ENCODE results near the gene ERLEC1. TPM values are rescaled to one million over a fixed set of nuclear protein-coding genes. Genes with fewer than 3 reads are reported as not detected.

ERLEC1 gene
- total RNA-seq, 2 donors from 2014 or later, result 33.4 to 38.4 TPM

DNA sequence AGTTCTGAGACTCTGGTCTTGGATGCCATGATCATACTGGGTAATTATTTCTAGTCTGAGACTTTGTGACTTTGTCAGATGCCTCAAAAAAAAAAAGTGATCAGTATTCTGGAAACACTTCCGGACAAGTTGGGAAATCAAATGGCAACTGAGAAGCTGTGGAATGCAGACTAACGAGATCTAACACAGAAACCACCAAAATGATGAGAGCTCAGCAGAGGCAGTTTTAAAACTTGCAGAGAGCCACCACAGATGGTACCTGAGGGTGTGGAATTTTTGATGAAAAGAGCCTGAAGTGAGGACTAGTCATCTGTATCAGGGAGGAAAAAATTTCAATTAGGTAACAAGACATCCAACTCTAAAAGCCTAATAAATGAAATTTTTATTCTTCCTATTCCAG, 78.4 kb downstream of the ERLEC1 start:
- no peaks in the 10 kb centered on the region for H3K9me3 ChIP-seq (ENCODE audit: control insufficient read depth, low read length)
- TF ChIP-seq, protein P1, sequence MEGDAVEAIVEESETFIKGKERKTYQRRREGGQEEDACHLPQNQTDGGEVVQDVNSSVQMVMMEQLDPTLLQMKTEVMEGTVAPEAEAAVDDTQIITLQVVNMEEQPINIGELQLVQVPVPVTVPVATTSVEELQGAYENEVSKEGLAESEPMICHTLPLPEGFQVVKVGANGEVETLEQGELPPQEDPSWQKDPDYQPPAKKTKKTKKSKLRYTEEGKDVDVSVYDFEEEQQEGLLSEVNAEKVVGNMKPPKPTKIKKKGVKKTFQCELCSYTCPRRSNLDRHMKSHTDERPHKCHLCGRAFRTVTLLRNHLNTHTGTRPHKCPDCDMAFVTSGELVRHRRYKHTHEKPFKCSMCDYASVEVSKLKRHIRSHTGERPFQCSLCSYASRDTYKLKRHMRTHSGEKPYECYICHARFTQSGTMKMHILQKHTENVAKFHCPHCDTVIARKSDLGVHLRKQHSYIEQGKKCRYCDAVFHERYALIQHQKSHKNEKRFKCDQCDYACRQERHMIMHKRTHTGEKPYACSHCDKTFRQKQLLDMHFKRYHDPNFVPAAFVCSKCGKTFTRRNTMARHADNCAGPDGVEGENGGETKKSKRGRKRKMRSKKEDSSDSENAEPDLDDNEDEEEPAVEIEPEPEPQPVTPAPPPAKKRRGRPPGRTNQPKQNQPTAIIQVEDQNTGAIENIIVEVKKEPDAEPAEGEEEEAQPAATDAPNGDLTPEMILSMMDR (conservative IDR thresholded peaks at IDR 0.05), result no peak
- DNase-seq, result no peak
- H3K9me3 Mint-ChIP-seq, result no peaks in the 10 kb centered on the region
- no peak overlapping the region for H3K9ac ChIP-seq (ENCODE audit: extremely low read depth, low read length, poor library complexity, severe bottlenecking)
- H3K4me1 Mint-ChIP-seq, result no peaks in the 10 kb centered on the region
- H3K36me3 Mint-ChIP-seq (ENCODE audit: low read depth), result peaks cover 53% of the 10 kb centered on the region
- no peak overlapping the region for H3K27ac ChIP-seq (ENCODE audit: low read depth, low read length)
- no peaks in the 10 kb centered on the region for H3K27me3 ChIP-seq (ENCODE audit: control insufficient read depth, insufficient read depth, low read length, poor library complexity, severe bottlenecking)
- WGBS, 2 experiments (ENCODE audit: insufficient coverage in 1 of 2, insufficient read length in 1 of 2), result 98 to 100% methylated on average over 2 of the region's 2 CpGs
- peaks cover 93% of the 10 kb centered on the region for H3K36me3 ChIP-seq (ENCODE audit: control insufficient read depth, insufficient read depth, low read length)
- no peak overlapping the region for H3K27ac Mint-ChIP-seq
- H3K4me1 ChIP-seq (ENCODE audit: control insufficient read depth, insufficient read depth, low read length), result no peaks in the 10 kb centered on the region
- H3K4me3 ChIP-seq (ENCODE audit: low read length), result no peak overlapping the region
- H3K27me3 Mint-ChIP-seq (ENCODE audit: insufficient read depth), result no peaks in the 10 kb centered on the region
- no peak overlapping the region for H3K4me3 Mint-ChIP-seq

DNA sequence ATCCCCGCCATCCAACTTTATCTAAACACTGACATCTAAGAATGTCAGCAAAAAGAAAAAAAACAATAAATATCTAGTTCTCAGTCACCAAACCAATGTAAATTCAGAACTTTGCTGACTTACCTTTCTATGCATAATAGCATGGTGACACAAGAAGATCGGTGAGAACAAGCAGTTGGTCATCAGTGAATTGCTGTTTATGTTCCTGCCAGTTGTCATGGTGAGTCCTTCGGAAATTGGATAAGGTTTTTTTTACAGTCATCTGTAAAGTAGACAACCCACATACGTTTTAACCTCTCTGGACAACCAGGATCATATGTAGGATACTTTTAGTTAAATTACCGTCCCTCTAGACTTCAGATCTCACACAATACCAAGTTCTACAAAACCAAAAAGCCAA, 79.1 kb downstream of the ERLEC1 start:
- 90 to 97% methylated on average over 2 to 5 of the region's 5 CpGs for WGBS, 2 experiments (ENCODE audit: insufficient coverage in 1 of 2, insufficient read length in 1 of 2)
- DNase-seq, result no peak
- H3K9me3 Mint-ChIP-seq, result no peaks in the 10 kb centered on the region
- H3K27me3 Mint-ChIP-seq (ENCODE audit: insufficient read depth), result no peaks in the 10 kb centered on the region
- no peak overlapping the region for H3K27ac Mint-ChIP-seq
- TF ChIP-seq, protein P1 (conservative IDR thresholded peaks at IDR 0.05), result no peak
- H3K4me3 Mint-ChIP-seq, result no peak overlapping the region
- no peaks in the 10 kb centered on the region for H3K4me1 ChIP-seq (ENCODE audit: control insufficient read depth, insufficient read depth, low read length)
- peaks cover 88% of the 10 kb centered on the region for H3K36me3 ChIP-seq (ENCODE audit: control insufficient read depth, insufficient read depth, low read length)
- H3K36me3 Mint-ChIP-seq (ENCODE audit: low read depth), result peaks cover 47% of the 10 kb centered on the region
- no peak overlapping the region for H3K9ac ChIP-seq (ENCODE audit: extremely low read depth, low read length, poor library complexity, severe bottlenecking)
- no peaks in the 10 kb centered on the region for H3K27me3 ChIP-seq (ENCODE audit: control insufficient read depth, insufficient read depth, low read length, poor library complexity, severe bottlenecking)
- H3K4me1 Mint-ChIP-seq, result no peaks in the 10 kb centered on the region
- H3K9me3 ChIP-seq (ENCODE audit: control insufficient read depth, low read length), result no peaks in the 10 kb centered on the region
- H3K27ac ChIP-seq (ENCODE audit: low read depth, low read length), result no peak overlapping the region
- no peak overlapping the region for H3K4me3 ChIP-seq (ENCODE audit: low read length)

DNA sequence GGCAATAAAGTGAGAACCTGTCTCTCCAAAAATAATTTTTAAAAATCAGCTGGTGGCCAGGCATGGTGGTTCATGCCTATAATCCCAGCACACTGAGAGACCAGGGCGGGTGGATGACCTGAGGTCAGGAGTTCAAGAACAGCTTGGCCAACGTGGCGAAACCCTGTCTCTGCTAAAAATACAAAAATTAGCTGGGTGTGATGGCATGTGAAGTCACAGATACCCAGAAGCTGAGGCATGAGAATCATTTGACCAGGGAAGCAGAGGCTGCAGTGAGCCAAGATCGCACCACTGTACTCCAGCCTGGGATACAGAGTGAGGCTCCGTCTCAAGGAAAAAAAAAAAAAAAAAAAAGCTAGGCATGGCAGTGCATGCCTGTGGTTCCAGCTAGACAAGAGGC, 80.3 kb downstream of the ERLEC1 start:
- Histone ChIP-seq H3K27ac (ENCODE audit: low read depth, low read length) (no peak overlapping the region), H3K36me3 (ENCODE audit: control insufficient read depth, insufficient read depth, low read length) (peaks cover 89% of the 10 kb centered on the region), H3K4me1 (ENCODE audit: control insufficient read depth, insufficient read depth, low read length) (no peaks in the 10 kb centered on the region), H3K9me3 (ENCODE audit: control insufficient read depth, low read length) (no peaks in the 10 kb centered on the region), H3K9ac (ENCODE audit: extremely low read depth, low read length, poor library complexity, severe bottlenecking) (no peak overlapping the region), H3K4me3 (ENCODE audit: low read length) (no peak overlapping the region), H3K27me3 (ENCODE audit: control insufficient read depth, insufficient read depth, low read length, poor library complexity, severe bottlenecking) (no peaks in the 10 kb centered on the region)
- no peaks in the 10 kb centered on the region for H3K9me3 Mint-ChIP-seq
- TF ChIP-seq, protein P1 (conservative IDR thresholded peaks at IDR 0.05), result no peak
- H3K4me3 Mint-ChIP-seq, result no peak overlapping the region
- no peaks in the 10 kb centered on the region for H3K27me3 Mint-ChIP-seq (ENCODE audit: insufficient read depth)
- no peak overlapping the region for H3K27ac Mint-ChIP-seq
- WGBS, 2 experiments (ENCODE audit: insufficient coverage in 1 of 2, insufficient read length in 1 of 2), result 92 to 98% methylated on average over 4 to 5 of the region's 5 CpGs
- peaks cover 44% of the 10 kb centered on the region for H3K36me3 Mint-ChIP-seq (ENCODE audit: low read depth)
- H3K4me1 Mint-ChIP-seq, result no peaks in the 10 kb centered on the region
- no peak for DNase-seq

Data from endodermal cell (in vitro differentiated cells).